Measurements from ENCODE around the gene FGF14. TPM values are rescaled to one million over a fixed set of nuclear protein-coding genes. Genes with fewer than 3 reads are reported as not detected.

The FGF14 gene
- total RNA-seq, 1 donor from 2014 or later: not detected

- intact Hi-C loops (cut with DNase I): no loop called here
- TF ChIP-seq CTCF (IDR thresholded peaks at IDR 0.05): no peak
- no peak for DNase-seq (ENCODE audit: low spot score in 2 of 2)
Observed at GRCh38 chr13:102055090-102055779, 346.6 kb downstream of the FGF14 start.

GRCh38 chr13:102049853-102050252 lies 352.0 kb downstream of the FGF14 start:
- no peak for DNase-seq (ENCODE audit: low spot score in 2 of 2)
- Histone ChIP-seq H3K27ac (no peak overlapping the region), H3K27me3 (no peaks in the 10 kb centered on the region), H3K4me1 (no peaks in the 10 kb centered on the region), H3K4me3 (no peak overlapping the region), H3K9me3 (peaks cover 18 to 32% of the 10 kb centered on the region in 2 donors), H3K36me3 (no peaks in the 10 kb centered on the region)
- TF ChIP-seq CTCF (IDR thresholded peaks at IDR 0.05): no peak
- intact Hi-C loops (cut with DNase I): no loop called here

More at GRCh38 chr13:102055090-102055779, 346.6 kb downstream of the FGF14 start:
- no peak overlapping the region for H3K4me3 ChIP-seq
- no peaks in the 10 kb centered on the region for H3K36me3 ChIP-seq
- no peaks in the 10 kb centered on the region for H3K27me3 ChIP-seq
- peaks cover 18 to 32% of the 10 kb centered on the region in 2 donors for H3K9me3 ChIP-seq
- H3K27ac ChIP-seq: no peak overlapping the region
- H3K4me1 ChIP-seq: no peaks in the 10 kb centered on the region

- H3K9me3 ChIP-seq: peaks cover 0 to under 1% of the 10 kb centered on the region in 2 donors
- H3K36me3 ChIP-seq: no peaks in the 10 kb centered on the region
- no peak for DNase-seq (ENCODE audit: low spot score in 2 of 2)
Observed at GRCh38 chr13:102045731-102046130, 356.1 kb downstream of the FGF14 start.

GRCh38 chr13:102042746-102043145 lies 359.1 kb downstream of the FGF14 start:
- no peaks in the 10 kb centered on the region for H3K4me1 ChIP-seq
- no peak overlapping the region for H3K4me3 ChIP-seq
- no peaks in the 10 kb centered on the region for H3K9me3 ChIP-seq
- no peak for TF ChIP-seq CTCF (IDR thresholded peaks at IDR 0.05)
- no peaks in the 10 kb centered on the region for H3K27me3 ChIP-seq
- intact Hi-C loops (cut with DNase I): no loop called here
- H3K27ac ChIP-seq: no peak overlapping the region
- DNase-seq (ENCODE audit: low spot score in 2 of 2): no peak
- H3K36me3 ChIP-seq: no peaks in the 10 kb centered on the region

More at GRCh38 chr13:102045731-102046130, 356.1 kb downstream of the FGF14 start:
- Histone ChIP-seq H3K27ac (no peak overlapping the region), H3K4me1 (no peaks in the 10 kb centered on the region), H3K4me3 (no peak overlapping the region), H3K27me3 (no peaks in the 10 kb centered on the region)
- intact Hi-C loops (cut with DNase I): no loop called here
- no peak for TF ChIP-seq CTCF (IDR thresholded peaks at IDR 0.05)

- H3K27me3 ChIP-seq: no peaks in the 10 kb centered on the region
- H3K4me1 ChIP-seq: no peaks in the 10 kb centered on the region
- intact Hi-C loops (cut with DNase I): no loop called here
- H3K4me3 ChIP-seq: no peak overlapping the region
- DNase-seq (ENCODE audit: low spot score in 2 of 2): no peak
- H3K27ac ChIP-seq: no peak overlapping the region
- no peaks in the 10 kb centered on the region for H3K36me3 ChIP-seq
- H3K9me3 ChIP-seq: no peaks in the 10 kb centered on the region
- no peak for TF ChIP-seq CTCF (IDR thresholded peaks at IDR 0.05)
Observed at GRCh38 chr13:102041544-102041943, 360.3 kb downstream of the FGF14 start.

All from ascending aorta (tissue), 2 donors.